ENCODE measurements around the gene PARD3B. TPM values are rescaled to one million over a fixed set of nuclear protein-coding genes. Genes with fewer than 3 reads are reported as not detected.

PARD3B gene
- total and polyA plus RNA-seq, 2 of the 8 experiments (the other 6 are each of a cell fraction or from before 2014, with no cell fraction given) = 1.2 to 5.7 TPM

- FAIRE-seq = no peak
- H2BK120ac ChIP-seq (replicated peaks; ENCODE audit: low read depth, low read length) = no peak overlapping the region
- POLR2A ChIA-PET (ENCODE audit: partially characterized antibody) = no interaction called here
These were observed 160.1 kb downstream of the PARD3B start for GRCh38 chr2:204705243-204705932.

More at GRCh38 chr2:204705243-204705932, 160.1 kb downstream of the PARD3B start:
- no peak overlapping the region for H3K4me3 ChIP-seq (ENCODE audit: extremely low read depth in 1 of 4, insufficient read depth in 2 of 4, low read depth in 3 of 4, low read length in 4 of 4)
- TF ChIP-seq NRF1 (IDR thresholded peaks at IDR 0.05; ENCODE audit: low read depth, low read length) (no peak), SUZ12 (IDR thresholded peaks at IDR 0.05; ENCODE audit: low read length) (no peak), YY1 (IDR thresholded peaks at IDR 0.05; ENCODE audit: low read depth, low read length) (no peak), BRCA1 (IDR thresholded peaks at IDR 0.05; ENCODE audit: low read depth, low read length) (no peak), NANOG (IDR thresholded peaks at IDR 0.05; ENCODE audit: insufficient read depth, low read depth, low read length, poor library complexity, severe bottlenecking) (no peak), ATF3 (IDR thresholded peaks at IDR 0.05; ENCODE audit: insufficient read depth, low read depth, low read length) (no peak), KDM5A (IDR thresholded peaks at IDR 0.05; ENCODE audit: low read length) (no peak), SIN3A (conservative IDR thresholded peaks at IDR 0.05 in 1 of 2, IDR thresholded peaks at IDR 0.05 in 1 of 2; ENCODE audit: low read depth in 1 of 2, low read length in 2 of 2) (no peak), POU5F1 (IDR thresholded peaks at IDR 0.05; ENCODE audit: low read depth, low read length) (no peak)
- no peak overlapping the region for H3K4ac ChIP-seq (replicated peaks; ENCODE audit: insufficient read length, low read depth, low read length)
- H3K36me3 ChIP-seq (ENCODE audit: control insufficient read depth in 2 of 4, insufficient read depth in 4 of 4, low read length in 3 of 4) = no peaks in the 10 kb centered on the region
- H3K56ac ChIP-seq (replicated peaks; ENCODE audit: insufficient read length, low read depth, low read length) = no peak overlapping the region
- no peaks in the 10 kb centered on the region for H3K79me1 ChIP-seq (ENCODE audit: low read depth, low read length)
- no peaks in the 10 kb centered on the region for H4K20me1 ChIP-seq (replicated peaks in 1 of 2; ENCODE audit: control insufficient read depth in 1 of 2, insufficient read depth in 2 of 2, low read length in 2 of 2)
- no peak overlapping the region for H3K18ac ChIP-seq (ENCODE audit: extremely low read depth, low read length)
- H4K91ac ChIP-seq (replicated peaks; ENCODE audit: insufficient read length, low read length) = no peak overlapping the region
- H3K14ac ChIP-seq (ENCODE audit: insufficient read length) = no peak overlapping the region
- no peaks in the 10 kb centered on the region for H3K9me3 ChIP-seq (ENCODE audit: insufficient read depth in 2 of 2, low read depth in 1 of 2, low read length in 1 of 2)
- no peak overlapping the region for H3K27ac ChIP-seq (ENCODE audit: low read depth, low read length)
- H3K4me2 ChIP-seq (ENCODE audit: insufficient read depth in 1 of 2, low read depth in 2 of 2, low read length in 2 of 2) = no peak overlapping the region
- no peak overlapping the region for H3K9ac ChIP-seq (replicated peaks in 1 of 4; ENCODE audit: extremely low read depth in 1 of 4, low read depth in 3 of 4, low read length in 3 of 4)
- H3K79me2 ChIP-seq (ENCODE audit: control insufficient read depth in 1 of 2, insufficient read depth in 2 of 2, low read length in 2 of 2) = no peaks in the 10 kb centered on the region
- DNase-seq (ENCODE audit: low read depth in 1 of 2, low spot score in 2 of 2) = no peak
- H2BK5ac ChIP-seq (ENCODE audit: low read depth, low read length) = no peak overlapping the region
- no peak overlapping the region for H2AFZ ChIP-seq (ENCODE audit: low read length)
- H2BK15ac ChIP-seq (ENCODE audit: low read length) = no peak overlapping the region
- no peak overlapping the region for H2AK5ac ChIP-seq (ENCODE audit: low read depth, low read length)
- H3K23me2 ChIP-seq (ENCODE audit: low read depth, low read length) = no peaks in the 10 kb centered on the region
- H2BK12ac ChIP-seq (ENCODE audit: low read depth, low read length) = no peak overlapping the region
- H2BK20ac ChIP-seq (ENCODE audit: low read length) = no peak overlapping the region
- H3K4me1 ChIP-seq (replicated peaks in 1 of 4; ENCODE audit: control insufficient read depth in 3 of 4, insufficient read depth in 4 of 4, low read length in 3 of 4) = no peaks in the 10 kb centered on the region
- CTCF ChIA-PET (ENCODE audit: partially characterized antibody) = no interaction called here
- H3K27me3 ChIP-seq (replicated peaks in 1 of 4; ENCODE audit: control insufficient read depth in 3 of 4, extremely low read depth in 1 of 4, insufficient read depth in 3 of 4, low read length in 3 of 4) = no peaks in the 10 kb centered on the region
- H4K5ac ChIP-seq (ENCODE audit: insufficient read length, low read depth, low read length) = no peak overlapping the region
- no peak overlapping the region for H4K8ac ChIP-seq (ENCODE audit: extremely low read depth, insufficient read depth, low read length)
- no peak overlapping the region for H3K23ac ChIP-seq (ENCODE audit: insufficient read length)
- 69% methylated on average over 4 of the region's 4 CpGs; no CpG with 5 or more reads in 1 of the 2 experiments for WGBS, 2 experiments (ENCODE audit: extremely low coverage in 1 of 2, insufficient coverage in 1 of 2, insufficient read length in 1 of 2, insufficient replicate concordance in 2 of 2, low coverage in 1 of 2, low lambda C conversion rate in 2 of 2, missing lambda C conversion rate in 1 of 2)

Measured in H1 (cell line).